Measurements from ENCODE around the gene NCK2.

- no peak for TF ChIP-seq POLR2A (IDR thresholded peaks at IDR 0.05; ENCODE audit: low read depth, low read length)
- TF ChIP-seq TAF1 (IDR thresholded peaks at IDR 0.05; ENCODE audit: low read depth, low read length), result no peak
Observed at GRCh38 chr2:105736145-105736544, 8.6 kb upstream of the NCK2 start.

Data from GM12891 (cell line).